ENCODE measurements around the gene SYNM. TPM values are rescaled to one million over a fixed set of nuclear protein-coding genes. Genes with fewer than 3 reads are reported as not detected.

Gene SYNM
- total and polyA plus RNA-seq, 2 experiments from 2014 or later: 0.74 to 3.5 TPM

- TF ChIP-seq EZH2phosphoT487 (IDR thresholded peaks at IDR 0.05; ENCODE audit: unreplicated experiment): no peak
- TF ChIP-seq CTCF (conservative IDR thresholded peaks at IDR 0.05; ENCODE audit: low read depth in 2 of 2): no peak
- TF ChIP-seq REST (IDR thresholded peaks at IDR 0.05; ENCODE audit: unreplicated experiment): no peak
- TF ChIP-seq ZNF114 (CRISPR knock-in tag; IDR thresholded peaks at IDR 0.05): no peak
- TF ChIP-seq ETS1 (IDR thresholded peaks at IDR 0.05): no peak
These were observed 33.7 kb downstream of the SYNM start (continued) for GRCh38 chr15:99138491-99138982.

- ATAC-seq (peak; percentile 18; the same call in 2 of the 3 replicates), DNase-seq (ENCODE audit: low spot score) (no peak)
- Histone ChIP-seq H4K20me1 (replicated peaks; ENCODE audit: insufficient read depth) (0 out of 2 replicates have a peak, but pooled peaks cover 3% of the 10 kb centered on the region), H3K27ac (ENCODE audit: low read depth) (no peak overlapping the region), H3K36me3 (ENCODE audit: insufficient read depth) (no peaks in the 10 kb centered on the region), H3K9me2 (ENCODE audit: insufficient read depth) (no peaks in the 10 kb centered on the region), H2AFZ (no peak overlapping the region), H3K27me3 (ENCODE audit: insufficient read depth) (no peaks in the 10 kb centered on the region), H3F3A (replicated peaks; ENCODE audit: low read depth) (no peaks in the 10 kb centered on the region), H3K4me1 (ENCODE audit: insufficient read depth) (peaks cover 31% of the 10 kb centered on the region), H3K79me2 (replicated peaks; ENCODE audit: insufficient read depth) (no peaks in the 10 kb centered on the region), H3K4me3 (no peak overlapping the region), H3K4me2 (no peak overlapping the region)
- TF ChIP-seq ZNF462 (CRISPR knock-in tag; IDR thresholded peaks at IDR 0.05): peak; percentile 80
- TF ChIP-seq ETS1 (IDR thresholded peaks at IDR 0.05): no peak
- no peaks in the 10 kb centered on the region for H3K9me3 Mint-ChIP-seq
- peak overlapping the region; percentile 56; the same call in 1 of the 2 replicates for H3K27ac Mint-ChIP-seq
- H3K27me3 Mint-ChIP-seq (ENCODE audit: insufficient read depth, low read depth, poor library complexity): no peaks in the 10 kb centered on the region
- H3K36me3 Mint-ChIP-seq (ENCODE audit: low read depth): peaks cover 13% of the 10 kb centered on the region; the same call in 2 of the 3 replicates
- H3K4me3 Mint-ChIP-seq: no peak overlapping the region
- peaks cover 45% of the 10 kb centered on the region for H3K4me1 Mint-ChIP-seq
These were observed 34.4 kb downstream of the SYNM start for GRCh38 chr15:99139276-99139675.
